SK-N-SH treated with all-trans-retinoic acid at 6 μM for 48 hours (cell line): Measurements from ENCODE around the gene SNX9.
"Not testable (repeated sequence)": the region's sequence is repeated elsewhere in the genome, so short reads cannot be mapped to it uniquely, and the experiment has no call there.

ENCODE experiments used
- ATAC-seq: fragments of 200-7000 bp; cut with Tn5 transposase; 3 replicates; pipeline ENCODE4 v1.9.1; 2020; ENCODE audit warnings: mild to moderate bottlenecking, moderate library complexity
- ARNTL ChIP-seq: fragments of 450-650 bp; formaldehyde crosslinking; IDR thresholded peaks from 2 replicates; pipeline ENCODE4 v1.5.0; 2020; ENCODE audit warnings: low read depth, mild to moderate bottlenecking, moderate library complexity, borderline replicate concordance
- BACH2 ChIP-seq: fragments of 250-450 bp; sonication (Bioruptor Pico); IDR thresholded peaks from 2 replicates; pipeline ENCODE4 v1.9.0; 2021; ENCODE audit warnings: mild to moderate bottlenecking, borderline replicate concordance
- CREB5 ChIP-seq: fragments of 250-450 bp; sonication (Bioruptor Pico); IDR thresholded peaks from 2 replicates; pipeline ENCODE4 v1.5.1; 2020; ENCODE audit warnings: low read depth, mild to moderate bottlenecking, moderate library complexity
- CSDC2 ChIP-seq: fragments of 250-450 bp; sonication (Bioruptor Pico); IDR thresholded peaks from 2 replicates; pipeline ENCODE4 v1.5.0; 2020; ENCODE audit warnings: mild to moderate bottlenecking, moderate library complexity
- CSRNP3 ChIP-seq: fragments of 250-450 bp; sonication (Bioruptor Pico); IDR thresholded peaks from 2 replicates; pipeline ENCODE4 v1.5.1; 2021; ENCODE audit warnings: mild to moderate bottlenecking, moderate library complexity
- ESRRG ChIP-seq: fragments of 250-450 bp; sonication (Bioruptor Pico); IDR thresholded peaks from 2 replicates; pipeline ENCODE4 v1.6.1; 2021; ENCODE audit warnings: mild to moderate bottlenecking
- GLIS3 ChIP-seq: fragments of 250-450 bp; sonication (Bioruptor Pico); IDR thresholded peaks from 2 replicates; pipeline ENCODE4 v1.5.0; 2020; ENCODE audit warnings: mild to moderate bottlenecking, moderate library complexity
- ISL1 ChIP-seq: fragments of 250-450 bp; sonication (Bioruptor Pico); IDR thresholded peaks from 2 replicates; pipeline ENCODE4 v2.1.2; 2022; ENCODE audit warnings: mild to moderate bottlenecking, moderate library complexity
- PATZ1 ChIP-seq: fragments of 250-450 bp; sonication (Bioruptor Pico); IDR thresholded peaks from 2 replicates; pipeline ENCODE4 v1.8.0; 2020; ENCODE audit warnings: mild to moderate bottlenecking, moderate library complexity, borderline replicate concordance
- PPARA ChIP-seq: fragments of 250-450 bp; sonication (Bioruptor Pico); IDR thresholded peaks from 2 replicates; pipeline ENCODE4 v1.5.0; 2020; ENCODE audit warnings: mild to moderate bottlenecking, borderline replicate concordance
- RARB ChIP-seq: fragments of 250-450 bp; sonication (Bioruptor Pico); IDR thresholded peaks from 2 replicates; pipeline ENCODE4 v1.8.0; 2021; ENCODE audit warnings: mild to moderate bottlenecking, moderate library complexity
- SNAI2 ChIP-seq: fragments of 250-450 bp; sonication (Bioruptor Pico); IDR thresholded peaks from 2 replicates; pipeline ENCODE4 v1.5.0; 2020; ENCODE audit warnings: mild to moderate bottlenecking, moderate library complexity
- TOX ChIP-seq: fragments of 250-450 bp; sonication (Bioruptor Pico); IDR thresholded peaks from 2 replicates; pipeline ENCODE4 v1.8.0; 2021; ENCODE audit warnings: mild to moderate bottlenecking, moderate library complexity, borderline replicate concordance
- ZC3H10 ChIP-seq: fragments of 250-450 bp; sonication (Bioruptor Pico); IDR thresholded peaks from 2 replicates; pipeline ENCODE4 v1.5.1; 2021; ENCODE audit warnings: mild to moderate bottlenecking, moderate library complexity
- ZFP3 ChIP-seq: fragments of 250-450 bp; sonication (Bioruptor Pico); IDR thresholded peaks from 2 replicates; pipeline ENCODE4 v1.5.0; 2020; ENCODE audit warnings: mild to moderate bottlenecking, moderate library complexity
- ZFP30 ChIP-seq: fragments of 450-650 bp; formaldehyde crosslinking; IDR thresholded peaks from 2 replicates; pipeline ENCODE4 v1.5.0; 2022; ENCODE audit warnings: mild to moderate bottlenecking, moderate library complexity
- ZNF565 ChIP-seq: fragments of 450-650 bp; formaldehyde crosslinking; conservative IDR thresholded peaks from 2 replicates; pipeline ENCODE4 v1.5.0; 2020; ENCODE audit warnings: low read depth, mild to moderate bottlenecking, moderate library complexity
- ZNF70 ChIP-seq: fragments of 450-650 bp; formaldehyde crosslinking; IDR thresholded peaks from 2 replicates; pipeline ENCODE4 v1.5.0; 2020; ENCODE audit warnings: mild to moderate bottlenecking, moderate library complexity
- ZNF8 ChIP-seq: fragments of 450-650 bp; formaldehyde crosslinking; IDR thresholded peaks from 2 replicates; pipeline ENCODE4 v1.5.0; 2020; ENCODE audit warnings: mild to moderate bottlenecking, moderate library complexity

Gene SNX9

GRCh38 chr6:157840261-157840660, 17.2 kb downstream of the SNX9 start:
- no peak for TF ChIP-seq PPARA (CRISPR knock-in tag)
- no peak for TF ChIP-seq ZNF70 (CRISPR knock-in tag)
- no peak for TF ChIP-seq ZNF8 (CRISPR knock-in tag)
- no peak for TF ChIP-seq CREB5
- no peak for TF ChIP-seq ZFP3 (CRISPR knock-in tag)
- no peak for ATAC-seq

GRCh38 chr6:157840776-157841175, 17.7 kb downstream of the SNX9 start:
- no peak for TF ChIP-seq BACH2 (CRISPR knock-in tag)
- ATAC-seq = peak; percentile 81

GRCh38 chr6:157841211-157841840, 18.3 kb downstream of the SNX9 start:
- peak; percentile 39 for ATAC-seq
- no peak for TF ChIP-seq SNAI2 (CRISPR knock-in tag)
- TF ChIP-seq ZNF8 (CRISPR knock-in tag) = no peak
- TF ChIP-seq, all 23 proteins: peak for 0

- TF ChIP-seq ZNF70 (CRISPR knock-in tag) = no peak
- TF ChIP-seq ZFP30 = no peak
- no peak for TF ChIP-seq ZNF8 (CRISPR knock-in tag)
- TF ChIP-seq, all 23 proteins: peak for 0
- no peak for ATAC-seq
Measured at GRCh38 chr6:157842212-157842611, 19.2 kb downstream of the SNX9 start.

- not testable (repeated sequence) for ATAC-seq
Measured at GRCh38 chr6:157844196-157844595, 21.1 kb downstream of the SNX9 start.

GRCh38 chr6:157845493-157846259, 22.6 kb downstream of the SNX9 start:
- no peak for TF ChIP-seq ZNF8 (CRISPR knock-in tag)
- TF ChIP-seq CSDC2 = no peak
- TF ChIP-seq ISL1 = no peak
- no peak for TF ChIP-seq ZC3H10
- TF ChIP-seq ESRRG = no peak
- TF ChIP-seq TOX (CRISPR knock-in tag) = no peak
- TF ChIP-seq CSRNP3 (CRISPR knock-in tag) = no peak
- no peak for TF ChIP-seq ARNTL (CRISPR knock-in tag)
- TF ChIP-seq PPARA (CRISPR knock-in tag) = no peak
- no peak for TF ChIP-seq ZFP30
- no peak for TF ChIP-seq PATZ1 (CRISPR knock-in tag)
- TF ChIP-seq ZNF565 (CRISPR knock-in tag) = no peak
- TF ChIP-seq RARB = no peak
- TF ChIP-seq ZFP3 (CRISPR knock-in tag) = no peak
- TF ChIP-seq GLIS3 = no peak
- TF ChIP-seq CREB5 = no peak
- ATAC-seq = peak; percentile 28; the same call in 1 of the 3 replicates
